ENCODE data around the gene AGBL1. TPM values are rescaled to one million over a fixed set of nuclear protein-coding genes. Genes with fewer than 3 reads are reported as not detected.

Gene AGBL1
- total RNA-seq, 2 donors from 2014 or later: not detected

GRCh38 chr15:86481720-86482119 lies 402.0 kb downstream of the AGBL1 start:
- Histone ChIP-seq H3K4me3 (no peak overlapping the region), H3K36me3 (no peaks in the 10 kb centered on the region), H3K27me3 (replicated peaks; ENCODE audit: insufficient read depth) (no peaks in the 10 kb centered on the region), H3K9me3 (no peaks in the 10 kb centered on the region), H3K4me1 (ENCODE audit: control insufficient read depth in 1 of 2, low read depth in 2 of 2) (no peaks in the 10 kb centered on the region), H3K27ac (no peak overlapping the region)
- DNase-seq (ENCODE audit: low spot score) (no peak), ATAC-seq (ENCODE audit: insufficient number of reproducible peaks, low FRiP score, low read depth) (no peak)
- TF ChIP-seq CTCF (IDR thresholded peaks at IDR 0.05): no peak

- Histone ChIP-seq H3K4me1 (ENCODE audit: control insufficient read depth in 1 of 2, low read depth in 2 of 2) (no peaks in the 10 kb centered on the region), H3K36me3 (no peaks in the 10 kb centered on the region), H3K4me3 (no peak overlapping the region), H3K9me3 (no peaks in the 10 kb centered on the region), H3K27me3 (replicated peaks; ENCODE audit: insufficient read depth) (no peaks in the 10 kb centered on the region), H3K27ac (no peak overlapping the region)
- no peak for TF ChIP-seq CTCF (IDR thresholded peaks at IDR 0.05)
- no peak for DNase-seq (ENCODE audit: low spot score)
- no peak for ATAC-seq (ENCODE audit: insufficient number of reproducible peaks, low FRiP score, low read depth)
These were observed 404.3 kb downstream of the AGBL1 start for GRCh38 chr15:86483936-86484335.

- H3K4me1 ChIP-seq (ENCODE audit: control insufficient read depth in 1 of 2, low read depth in 2 of 2): no peaks in the 10 kb centered on the region
- no peak for TF ChIP-seq CTCF (IDR thresholded peaks at IDR 0.05)
- no peaks in the 10 kb centered on the region for H3K27me3 ChIP-seq (replicated peaks; ENCODE audit: insufficient read depth)
- no peak overlapping the region for H3K27ac ChIP-seq
- ATAC-seq (ENCODE audit: insufficient number of reproducible peaks, low FRiP score, low read depth) (no peak), DNase-seq (ENCODE audit: low spot score) (no peak)
- no peaks in the 10 kb centered on the region for H3K9me3 ChIP-seq
- no peak overlapping the region for H3K4me3 ChIP-seq
- H3K36me3 ChIP-seq: no peaks in the 10 kb centered on the region
These were observed 408.4 kb downstream of the AGBL1 start for GRCh38 chr15:86488046-86488445.

GRCh38 chr15:86489981-86490380 lies 410.3 kb downstream of the AGBL1 start:
- no peak for TF ChIP-seq CTCF (IDR thresholded peaks at IDR 0.05)
- Histone ChIP-seq H3K4me3 (no peak overlapping the region), H3K27me3 (replicated peaks; ENCODE audit: insufficient read depth) (no peaks in the 10 kb centered on the region), H3K36me3 (no peaks in the 10 kb centered on the region), H3K9me3 (no peaks in the 10 kb centered on the region), H3K4me1 (ENCODE audit: control insufficient read depth in 1 of 2, low read depth in 2 of 2) (no peaks in the 10 kb centered on the region), H3K27ac (no peak overlapping the region)
- DNase-seq (ENCODE audit: low spot score) (no peak), ATAC-seq (ENCODE audit: insufficient number of reproducible peaks, low FRiP score, low read depth) (no peak)

GRCh38 chr15:86491118-86491517 lies 411.4 kb downstream of the AGBL1 start:
- H3K36me3 ChIP-seq: no peaks in the 10 kb centered on the region
- no peak overlapping the region for H3K27ac ChIP-seq
- no peak for TF ChIP-seq CTCF (IDR thresholded peaks at IDR 0.05)
- no peak overlapping the region for H3K4me3 ChIP-seq
- H3K9me3 ChIP-seq: no peaks in the 10 kb centered on the region
- H3K4me1 ChIP-seq (ENCODE audit: control insufficient read depth in 1 of 2, low read depth in 2 of 2): no peaks in the 10 kb centered on the region
- ATAC-seq (ENCODE audit: insufficient number of reproducible peaks, low FRiP score, low read depth): no peak
- no peaks in the 10 kb centered on the region for H3K27me3 ChIP-seq (replicated peaks; ENCODE audit: insufficient read depth)
- DNase-seq (ENCODE audit: low spot score): no peak

All from thoracic aorta (tissue), 2 donors.